ENCODE measurements around the gene IL10RA. TPM values are rescaled to one million over a fixed set of nuclear protein-coding genes. Genes with fewer than 3 reads are reported as not detected.

Gene IL10RA
- total and polyA plus RNA-seq, 9 of the 15 experiments (the other 6 are each of a cell fraction or from before 2014, with no cell fraction given), result 0.17 to 17.3 (median 2.9) TPM

DNA sequence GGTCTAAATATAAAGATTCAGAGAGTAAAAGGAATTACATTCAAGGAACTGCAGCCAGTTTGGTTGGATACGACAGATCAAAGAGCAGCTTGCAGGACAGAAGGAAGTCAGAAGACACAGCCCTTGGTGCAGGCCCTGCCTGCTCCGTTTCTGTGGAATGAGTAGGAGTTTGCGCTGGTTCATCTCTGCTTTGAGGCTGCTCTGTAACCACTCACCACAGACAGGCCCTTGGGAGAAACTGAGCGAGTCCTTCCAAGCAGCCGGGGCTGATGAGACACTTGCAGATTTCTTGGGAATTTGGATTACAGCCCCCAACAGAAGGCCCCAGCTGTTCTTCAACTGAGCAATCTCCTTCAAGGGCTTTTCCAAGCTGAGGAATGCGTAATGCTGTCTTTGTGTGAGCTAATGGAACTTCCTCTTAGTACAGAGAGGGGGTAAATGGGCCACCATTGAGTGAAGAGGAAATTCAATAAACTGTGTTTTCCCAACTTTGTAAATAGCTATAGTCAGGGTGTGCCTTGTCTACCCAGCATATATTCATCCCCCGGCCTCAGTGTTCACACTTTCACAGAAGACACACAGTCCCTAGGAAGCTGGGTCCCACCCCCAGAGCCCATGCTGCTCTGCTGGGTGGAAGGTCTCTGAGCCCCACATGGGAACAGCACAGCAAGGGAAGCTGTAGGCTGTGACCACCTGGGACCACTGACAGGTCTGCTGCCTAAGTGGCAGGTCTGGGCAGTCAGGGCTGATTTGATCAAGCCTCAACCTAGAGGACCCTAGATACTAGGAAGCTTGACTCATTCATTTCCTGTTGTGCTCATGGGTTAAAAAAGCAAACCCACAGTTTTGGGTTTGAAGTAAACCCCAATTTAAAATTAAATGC, 16.6 kb downstream of the IL10RA start (continued):
- TF ChIP-seq, protein P1, sequence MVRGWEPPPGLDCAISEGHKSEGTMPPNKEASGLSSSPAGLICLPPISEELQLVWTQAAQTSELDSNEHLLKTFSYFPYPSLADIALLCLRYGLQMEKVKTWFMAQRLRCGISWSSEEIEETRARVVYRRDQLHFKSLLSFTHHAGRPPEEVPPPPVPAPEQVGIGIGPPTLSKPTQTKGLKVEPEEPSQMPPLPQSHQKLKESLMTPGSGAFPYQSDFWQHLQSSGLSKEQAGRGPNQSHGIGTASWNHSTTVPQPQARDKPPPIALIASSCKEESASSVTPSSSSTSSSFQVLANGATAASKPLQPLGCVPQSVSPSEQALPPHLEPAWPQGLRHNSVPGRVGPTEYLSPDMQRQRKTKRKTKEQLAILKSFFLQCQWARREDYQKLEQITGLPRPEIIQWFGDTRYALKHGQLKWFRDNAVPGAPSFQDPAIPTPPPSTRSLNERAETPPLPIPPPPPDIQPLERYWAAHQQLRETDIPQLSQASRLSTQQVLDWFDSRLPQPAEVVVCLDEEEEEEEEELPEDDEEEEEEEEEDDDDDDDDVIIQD (CRISPR knock-in tag; IDR thresholded peaks at IDR 0.05), result no peak
- TF ChIP-seq RAD51 (IDR thresholded peaks at IDR 0.05; ENCODE audit: borderline replicate concordance, low read depth) (no peak), SRF (CRISPR knock-in tag; IDR thresholded peaks at IDR 0.05) (no peak), TCF3 (CRISPR knock-in tag; IDR thresholded peaks at IDR 0.05) (peak; percentile 16; the same call in 1 of the 2 replicates), SP2 (IDR thresholded peaks at IDR 0.05; ENCODE audit: extremely low read depth, low read depth, low read length, poor library complexity, severe bottlenecking) (no peak), NFYB (IDR thresholded peaks at IDR 0.05; ENCODE audit: extremely low read depth, insufficient read length) (no peak), TSC22D4 (tag; IDR thresholded peaks at IDR 0.05) (no peak), BACH1 (tag; IDR thresholded peaks at IDR 0.05) (peak; percentile 84), TAF9B (IDR thresholded peaks at IDR 0.05; ENCODE audit: partially characterized antibody) (peak; percentile 2), CHD2 (IDR thresholded peaks at IDR 0.05; ENCODE audit: low read depth, low read length) (no peak), TFAM (CRISPR knock-in tag; conservative IDR thresholded peaks at IDR 0.05) (no peak), HSF4 (CRISPR knock-in tag; IDR thresholded peaks at IDR 0.05; ENCODE audit: borderline replicate concordance) (no peak), NFIC (IDR thresholded peaks at IDR 0.05) (no peak), HEY1 (CRISPR knock-in tag; IDR thresholded peaks at IDR 0.05; ENCODE audit: borderline replicate concordance) (no peak), CBX3 (IDR thresholded peaks at IDR 0.05; ENCODE audit: borderline replicate concordance in 1 of 2, low read length in 2 of 2) (0 out of 3 replicates have a peak, but pooled peaks of 1 of the 2 experiments have one; percentile 20), HES1 (IDR thresholded peaks at IDR 0.05; ENCODE audit: low read depth) (no peak), NR1H2 (CRISPR knock-in tag; IDR thresholded peaks at IDR 0.05) (no peak), BRD4 (IDR thresholded peaks at IDR 0.05) (no peak), KHSRP (IDR thresholded peaks at IDR 0.05) (no peak), SFPQ (IDR thresholded peaks at IDR 0.05; ENCODE audit: low read depth, low read length) (no peak)
- TF ChIP-seq, protein P2, sequence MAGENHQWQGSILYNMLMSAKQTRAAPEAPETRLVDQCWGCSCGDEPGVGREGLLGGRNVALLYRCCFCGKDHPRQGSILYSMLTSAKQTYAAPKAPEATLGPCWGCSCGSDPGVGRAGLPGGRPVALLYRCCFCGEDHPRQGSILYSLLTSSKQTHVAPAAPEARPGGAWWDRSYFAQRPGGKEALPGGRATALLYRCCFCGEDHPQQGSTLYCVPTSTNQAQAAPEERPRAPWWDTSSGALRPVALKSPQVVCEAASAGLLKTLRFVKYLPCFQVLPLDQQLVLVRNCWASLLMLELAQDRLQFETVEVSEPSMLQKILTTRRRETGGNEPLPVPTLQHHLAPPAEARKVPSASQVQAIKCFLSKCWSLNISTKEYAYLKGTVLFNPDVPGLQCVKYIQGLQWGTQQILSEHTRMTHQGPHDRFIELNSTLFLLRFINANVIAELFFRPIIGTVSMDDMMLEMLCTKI (IDR thresholded peaks at IDR 0.05; ENCODE audit: partially characterized antibody), result no peak
- TF ChIP-seq, protein P3, sequence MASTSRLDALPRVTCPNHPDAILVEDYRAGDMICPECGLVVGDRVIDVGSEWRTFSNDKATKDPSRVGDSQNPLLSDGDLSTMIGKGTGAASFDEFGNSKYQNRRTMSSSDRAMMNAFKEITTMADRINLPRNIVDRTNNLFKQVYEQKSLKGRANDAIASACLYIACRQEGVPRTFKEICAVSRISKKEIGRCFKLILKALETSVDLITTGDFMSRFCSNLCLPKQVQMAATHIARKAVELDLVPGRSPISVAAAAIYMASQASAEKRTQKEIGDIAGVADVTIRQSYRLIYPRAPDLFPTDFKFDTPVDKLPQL (IDR thresholded peaks at IDR 0.05; ENCODE audit: extremely low read depth, insufficient read length), result no peak
